Adrenal gland (tissue), 5 donors: ENCODE results near the gene MED14.
A peak's percentile ranks its signal among the peaks of the same experiment; 100 is the strongest.

Experiments
- CTCF ChIP-seq, 6 experiments: fragments of 450-650 bp in 4 of 6; fragments of 200-600 bp in 2 of 6; sonication (generic) in 1 of 6; IDR thresholded peaks; 1 replicate in 5 of 6; 2 replicates in 1 of 6; pipeline versions ENCODE4 v1.5.1 to v1.8.0; 2016 to 2021; ENCODE audit warnings: antibody characterized with exemption in 6 of 6, mild to moderate bottlenecking in 2 of 6, moderate library complexity in 1 of 6
- POLR2A ChIP-seq, 2 donors: fragments of 450-650 bp; IDR thresholded peaks; one replicate each; pipeline ENCODE4 v1.6.1; 2017; ENCODE audit warnings: antibody characterized with exemption in 2 of 2, mild to moderate bottlenecking in 2 of 2, moderate library complexity in 1 of 2
- donor health status: DM: no; HTN: no; CAD: no.

GRCh38 chrX:40663880-40664630, 71.3 kb downstream of the MED14 start:
- peak in 3 of 6 experiments; percentile 19 to 36 (median 20) for TF ChIP-seq CTCF (IDR thresholded peaks at IDR 0.05)
- no peak for TF ChIP-seq POLR2A (IDR thresholded peaks at IDR 0.05)
